Ishikawa (cell line): ENCODE results near the gene TATDN3.
A peak's percentile ranks its signal among the peaks of the same experiment; 100 is the strongest.

Source experiments
- CEBPB ChIP-seq: IDR thresholded peaks from 2 replicates; pipeline ENCODE4 v1.6.1; 2012
- CREB1 ChIP-seq: IDR thresholded peaks from 2 replicates; pipeline ENCODE4 v1.6.1; 2012; ENCODE audit warnings: low read depth
- EGR1 ChIP-seq: IDR thresholded peaks from 2 replicates; pipeline ENCODE4 v1.6.1; 2012
- EP300 ChIP-seq: IDR thresholded peaks from 2 replicates; pipeline ENCODE4 v1.6.1; 2012; ENCODE audit warnings: borderline replicate concordance
- FOXM1 ChIP-seq: IDR thresholded peaks from 2 replicates; pipeline ENCODE4 v1.6.1; 2012; ENCODE audit warnings: low read depth, borderline replicate concordance
- NFIC ChIP-seq: IDR thresholded peaks from 2 replicates; pipeline ENCODE4 v1.6.1; 2012
- RAD21 ChIP-seq: IDR thresholded peaks from 2 replicates; pipeline ENCODE4 v1.6.1; 2012; ENCODE audit warnings: low read depth
- TAF1 ChIP-seq: IDR thresholded peaks from 2 replicates; pipeline ENCODE4 v1.6.1; 2012; ENCODE audit warnings: low read depth, mild to moderate bottlenecking
- TCF12 ChIP-seq: IDR thresholded peaks from 2 replicates; pipeline ENCODE4 v1.6.1; 2012; ENCODE audit warnings: low read depth
- TEAD4 ChIP-seq: IDR thresholded peaks from 2 replicates; pipeline ENCODE4 v1.6.1; 2012
- YY1 ChIP-seq: IDR thresholded peaks from 2 replicates; pipeline ENCODE4 v1.6.1; 2012; ENCODE audit warnings: low read depth
- ZBTB7A ChIP-seq: IDR thresholded peaks from 2 replicates; pipeline ENCODE4 v1.6.1; 2012; ENCODE audit warnings: low read depth
- TF ChIP-seq, protein P1 (sequence below): IDR thresholded peaks from 2 replicates; pipeline ENCODE4 v1.6.1; 2012; ENCODE audit warnings: low read depth, mild to moderate bottlenecking
- TF ChIP-seq, protein P2 (sequence below): IDR thresholded peaks from 2 replicates; pipeline ENCODE4 v1.6.1; 2012
- TF ChIP-seq, protein P3 (sequence below): IDR thresholded peaks from 2 replicates; pipeline ENCODE4 v1.6.1; 2012

TATDN3 gene

DNA sequence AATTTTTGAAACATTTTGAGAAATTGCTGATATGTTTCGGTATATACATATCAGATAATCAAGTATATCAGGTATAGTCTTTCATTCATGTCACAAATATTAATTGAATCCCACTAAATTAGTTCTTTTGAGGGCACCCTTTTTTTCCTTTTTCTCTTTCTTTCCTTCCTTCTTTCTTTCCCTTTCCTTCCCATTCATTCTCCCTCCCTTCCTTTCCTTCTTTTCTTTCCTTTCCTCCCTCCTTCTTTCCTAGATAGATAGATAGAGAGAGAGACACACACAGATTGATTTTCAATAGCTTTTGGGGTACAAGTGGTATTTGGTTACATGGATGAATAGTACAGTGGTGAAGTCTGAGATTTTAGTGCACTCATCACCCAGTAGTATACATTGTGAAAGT, 5.8 kb upstream of the TATDN3 start:
- TF ChIP-seq, protein P1, sequence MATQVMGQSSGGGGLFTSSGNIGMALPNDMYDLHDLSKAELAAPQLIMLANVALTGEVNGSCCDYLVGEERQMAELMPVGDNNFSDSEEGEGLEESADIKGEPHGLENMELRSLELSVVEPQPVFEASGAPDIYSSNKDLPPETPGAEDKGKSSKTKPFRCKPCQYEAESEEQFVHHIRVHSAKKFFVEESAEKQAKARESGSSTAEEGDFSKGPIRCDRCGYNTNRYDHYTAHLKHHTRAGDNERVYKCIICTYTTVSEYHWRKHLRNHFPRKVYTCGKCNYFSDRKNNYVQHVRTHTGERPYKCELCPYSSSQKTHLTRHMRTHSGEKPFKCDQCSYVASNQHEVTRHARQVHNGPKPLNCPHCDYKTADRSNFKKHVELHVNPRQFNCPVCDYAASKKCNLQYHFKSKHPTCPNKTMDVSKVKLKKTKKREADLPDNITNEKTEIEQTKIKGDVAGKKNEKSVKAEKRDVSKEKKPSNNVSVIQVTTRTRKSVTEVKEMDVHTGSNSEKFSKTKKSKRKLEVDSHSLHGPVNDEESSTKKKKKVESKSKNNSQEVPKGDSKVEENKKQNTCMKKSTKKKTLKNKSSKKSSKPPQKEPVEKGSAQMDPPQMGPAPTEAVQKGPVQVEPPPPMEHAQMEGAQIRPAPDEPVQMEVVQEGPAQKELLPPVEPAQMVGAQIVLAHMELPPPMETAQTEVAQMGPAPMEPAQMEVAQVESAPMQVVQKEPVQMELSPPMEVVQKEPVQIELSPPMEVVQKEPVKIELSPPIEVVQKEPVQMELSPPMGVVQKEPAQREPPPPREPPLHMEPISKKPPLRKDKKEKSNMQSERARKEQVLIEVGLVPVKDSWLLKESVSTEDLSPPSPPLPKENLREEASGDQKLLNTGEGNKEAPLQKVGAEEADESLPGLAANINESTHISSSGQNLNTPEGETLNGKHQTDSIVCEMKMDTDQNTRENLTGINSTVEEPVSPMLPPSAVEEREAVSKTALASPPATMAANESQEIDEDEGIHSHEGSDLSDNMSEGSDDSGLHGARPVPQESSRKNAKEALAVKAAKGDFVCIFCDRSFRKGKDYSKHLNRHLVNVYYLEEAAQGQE, result no peak
- TF ChIP-seq CREB1, result no peak
- TF ChIP-seq TAF1, result no peak
- no peak for TF ChIP-seq TCF12
- TF ChIP-seq YY1, result no peak
- no peak for TF ChIP-seq ZBTB7A
- TF ChIP-seq RAD21, result no peak
- no peak for TF ChIP-seq EGR1
- TF ChIP-seq NFIC, result no peak
- TF ChIP-seq, protein P2, sequence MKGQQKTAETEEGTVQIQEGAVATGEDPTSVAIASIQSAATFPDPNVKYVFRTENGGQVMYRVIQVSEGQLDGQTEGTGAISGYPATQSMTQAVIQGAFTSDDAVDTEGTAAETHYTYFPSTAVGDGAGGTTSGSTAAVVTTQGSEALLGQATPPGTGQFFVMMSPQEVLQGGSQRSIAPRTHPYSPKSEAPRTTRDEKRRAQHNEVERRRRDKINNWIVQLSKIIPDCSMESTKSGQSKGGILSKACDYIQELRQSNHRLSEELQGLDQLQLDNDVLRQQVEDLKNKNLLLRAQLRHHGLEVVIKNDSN, result no peak
- TF ChIP-seq FOXM1, result no peak
- TF ChIP-seq, protein P3, sequence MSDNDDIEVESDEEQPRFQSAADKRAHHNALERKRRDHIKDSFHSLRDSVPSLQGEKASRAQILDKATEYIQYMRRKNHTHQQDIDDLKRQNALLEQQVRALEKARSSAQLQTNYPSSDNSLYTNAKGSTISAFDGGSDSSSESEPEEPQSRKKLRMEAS, result no peak
- no peak for TF ChIP-seq TEAD4
- TF ChIP-seq CEBPB, result no peak
- TF ChIP-seq EP300, result no peak

DNA sequence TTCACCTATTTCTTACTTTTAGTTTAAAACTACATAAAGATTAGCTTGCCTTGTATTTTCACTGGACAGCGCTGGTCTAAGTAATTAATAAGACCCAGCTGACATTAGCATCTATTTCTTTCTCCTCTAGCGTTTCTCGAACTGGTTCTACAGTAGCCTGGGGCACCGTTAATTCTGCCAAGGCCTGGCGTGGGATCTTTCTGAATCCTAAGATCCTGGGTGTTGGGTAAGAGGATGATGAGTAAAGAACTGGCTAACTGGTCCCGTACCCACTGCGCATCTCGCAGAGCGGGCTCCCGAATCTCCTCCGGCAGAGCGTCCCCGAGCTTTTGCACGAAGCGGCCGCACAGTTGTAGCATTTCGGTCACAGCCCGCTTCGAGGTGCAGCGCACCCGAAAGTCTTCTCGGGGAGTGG, 426 bp upstream of the TATDN3 start:
- TF ChIP-seq, protein P1, result peak; percentile 38; the same call in 1 of the 2 replicates
- no peak for TF ChIP-seq RAD21

DNA sequence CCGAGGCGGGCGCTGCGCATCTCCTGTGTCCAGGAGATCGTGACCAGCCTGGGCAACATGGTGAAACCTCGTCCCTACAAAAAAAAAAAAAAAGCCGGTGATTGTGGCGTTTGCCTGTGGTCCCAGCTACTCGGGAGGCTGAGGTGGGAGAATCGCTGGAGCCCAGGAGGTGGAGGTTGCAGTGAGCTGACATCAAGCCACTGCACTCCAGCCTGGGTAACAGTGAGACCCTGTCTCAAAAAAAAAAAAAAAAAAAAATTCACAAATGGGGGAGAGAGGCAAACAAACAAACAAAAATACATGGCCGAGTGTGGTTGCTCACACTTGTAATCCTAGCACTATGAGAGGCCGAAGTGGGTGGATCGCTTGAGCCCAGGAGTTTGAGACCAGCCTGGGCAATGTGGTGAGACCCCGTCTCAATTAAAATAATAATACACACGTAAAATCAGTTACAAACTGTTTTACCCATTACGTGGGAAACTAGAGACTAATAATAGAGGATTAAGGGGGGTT, 758 bp downstream of the TATDN3 start:
- TF ChIP-seq FOXM1 (no peak), CREB1 (no peak), YY1 (no peak), TEAD4 (no peak), TAF1 (no peak), NFIC (no peak), EP300 (no peak)
- TF ChIP-seq, protein P3, result no peak
- TF ChIP-seq, protein P1, result no peak

DNA sequence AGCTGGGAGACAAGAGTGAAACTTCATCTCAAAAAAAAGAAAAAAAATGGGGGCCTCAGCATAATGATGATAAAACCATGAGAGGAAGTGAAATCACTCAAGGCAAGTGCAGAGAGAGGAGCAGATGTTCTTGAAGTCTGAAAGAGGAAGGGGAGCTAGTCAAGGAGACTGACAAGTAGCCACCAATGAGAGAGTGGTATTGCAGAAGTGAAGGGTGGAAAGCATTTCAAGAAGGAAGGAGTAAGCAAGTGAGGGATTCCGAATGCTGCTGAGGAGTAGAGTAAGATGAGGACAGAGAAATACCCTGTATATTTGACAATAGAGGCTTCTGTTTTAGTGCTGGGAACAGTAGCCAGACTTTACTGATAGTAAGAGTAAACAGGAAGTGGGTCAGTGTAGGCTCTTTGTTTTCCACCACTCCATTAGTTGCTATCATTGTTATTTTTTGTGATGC, 2.9 kb downstream of the TATDN3 start:
- TF ChIP-seq TCF12, result no peak

DNA sequence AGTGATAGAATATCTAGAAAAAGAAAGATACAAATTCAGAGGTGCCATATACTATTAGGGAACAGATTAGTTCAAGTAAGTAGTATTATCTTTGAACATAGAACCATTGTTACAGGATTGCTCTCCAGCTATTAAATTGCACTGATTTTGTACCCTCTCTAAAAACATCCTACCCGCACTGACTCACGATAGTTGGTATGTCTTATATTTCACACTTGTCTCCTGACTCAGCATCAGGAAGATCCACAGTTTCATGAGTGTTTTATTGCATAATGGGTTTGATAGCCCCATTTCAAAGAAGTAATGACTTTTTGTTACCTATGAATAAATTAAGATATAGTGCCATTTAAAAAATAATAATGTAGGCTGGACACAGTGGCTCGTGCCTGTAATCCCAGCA, 6.0 kb downstream of the TATDN3 start:
- TF ChIP-seq YY1 (no peak), RAD21 (no peak), TEAD4 (no peak), CREB1 (no peak), TCF12 (no peak)
- TF ChIP-seq, protein P2, result no peak
